ENCODE measurements around the gene CYB561.

CYB561 gene

DNA sequence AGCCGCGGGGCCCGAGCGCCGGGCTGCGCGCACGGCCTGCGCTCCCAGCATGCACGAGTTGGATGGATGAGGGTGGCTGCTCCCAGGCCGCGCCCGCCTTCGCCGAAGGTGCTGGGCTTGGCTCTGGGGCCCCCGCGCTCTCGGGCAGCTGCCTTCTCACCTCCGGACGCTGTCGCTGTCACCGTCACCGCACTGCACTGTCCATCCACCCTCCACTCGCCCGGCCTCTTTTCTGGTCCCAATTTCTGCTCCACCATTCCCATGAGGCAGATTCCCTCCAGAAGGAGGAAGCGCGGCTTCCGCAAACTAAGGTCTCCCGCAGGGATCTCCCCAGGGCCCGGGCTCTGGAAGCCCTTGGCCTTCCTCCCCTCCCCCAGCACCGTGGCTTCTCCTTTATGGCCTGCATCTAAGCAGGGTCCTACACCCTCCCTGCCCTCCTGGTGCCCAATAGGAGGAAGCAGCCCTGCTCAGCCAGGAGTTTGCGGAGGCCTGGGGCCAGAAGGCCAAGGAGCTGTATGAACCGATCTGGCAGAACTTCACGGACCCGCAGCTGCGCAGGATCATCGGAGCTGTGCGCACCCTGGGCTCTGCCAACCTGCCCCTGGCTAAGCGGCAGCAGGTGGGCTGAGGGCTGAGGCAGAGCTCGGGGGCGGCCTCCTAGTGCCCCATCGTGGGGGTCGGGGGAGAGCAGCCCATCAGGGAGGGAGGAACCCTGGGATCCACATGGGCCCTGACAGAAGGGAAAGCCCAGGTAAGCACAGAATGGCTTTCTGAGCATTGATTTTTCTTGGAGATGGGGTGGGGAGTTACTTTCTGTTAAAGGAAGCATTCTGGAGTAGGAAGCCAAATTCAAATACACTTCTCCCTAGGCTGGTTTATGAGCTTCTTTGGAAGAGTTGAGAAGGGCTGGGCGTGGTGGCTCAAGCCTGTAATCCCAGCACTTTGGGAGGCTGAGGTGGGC, 31.7 kb upstream of the CYB561 start (continued):
- TF ChIP-seq, protein P1, sequence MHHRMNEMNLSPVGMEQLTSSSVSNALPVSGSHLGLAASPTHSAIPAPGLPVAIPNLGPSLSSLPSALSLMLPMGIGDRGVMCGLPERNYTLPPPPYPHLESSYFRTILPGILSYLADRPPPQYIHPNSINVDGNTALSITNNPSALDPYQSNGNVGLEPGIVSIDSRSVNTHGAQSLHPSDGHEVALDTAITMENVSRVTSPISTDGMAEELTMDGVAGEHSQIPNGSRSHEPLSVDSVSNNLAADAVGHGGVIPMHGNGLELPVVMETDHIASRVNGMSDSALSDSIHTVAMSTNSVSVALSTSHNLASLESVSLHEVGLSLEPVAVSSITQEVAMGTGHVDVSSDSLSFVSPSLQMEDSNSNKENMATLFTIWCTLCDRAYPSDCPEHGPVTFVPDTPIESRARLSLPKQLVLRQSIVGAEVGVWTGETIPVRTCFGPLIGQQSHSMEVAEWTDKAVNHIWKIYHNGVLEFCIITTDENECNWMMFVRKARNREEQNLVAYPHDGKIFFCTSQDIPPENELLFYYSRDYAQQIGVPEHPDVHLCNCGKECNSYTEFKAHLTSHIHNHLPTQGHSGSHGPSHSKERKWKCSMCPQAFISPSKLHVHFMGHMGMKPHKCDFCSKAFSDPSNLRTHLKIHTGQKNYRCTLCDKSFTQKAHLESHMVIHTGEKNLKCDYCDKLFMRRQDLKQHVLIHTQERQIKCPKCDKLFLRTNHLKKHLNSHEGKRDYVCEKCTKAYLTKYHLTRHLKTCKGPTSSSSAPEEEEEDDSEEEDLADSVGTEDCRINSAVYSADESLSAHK (tag by site-specific recombination; IDR thresholded peaks at IDR 0.05), result 0 out of 2 replicates have a peak, but pooled peaks have one; percentile 29
- TF ChIP-seq ZNF138 (tag by site-specific recombination; IDR thresholded peaks at IDR 0.05; ENCODE audit: borderline replicate concordance) (no peak), ZNF394 (tag by site-specific recombination; IDR thresholded peaks at IDR 0.05; ENCODE audit: borderline replicate concordance) (peak; percentile 36; the same call in 1 of the 2 replicates), ZNF585B (tag by site-specific recombination; IDR thresholded peaks at IDR 0.05) (0 out of 2 replicates have a peak, but pooled peaks have one; percentile 3), ZIC2 (tag by site-specific recombination; IDR thresholded peaks at IDR 0.05) (peak; percentile 90), PATZ1 (tag by site-specific recombination; IDR thresholded peaks at IDR 0.05) (peak; percentile 74), OSR2 (tag by site-specific recombination; IDR thresholded peaks at IDR 0.05) (peak; percentile 24; the same call in 1 of the 2 replicates), ZNF2 (tag by site-specific recombination; IDR thresholded peaks at IDR 0.05) (peak; percentile 57; the same call in 1 of the 2 replicates), IKZF3 (tag by site-specific recombination; IDR thresholded peaks at IDR 0.05) (peak; percentile 42; the same call in 1 of the 2 replicates), ZNF10 (tag by site-specific recombination; IDR thresholded peaks at IDR 0.05) (0 out of 2 replicates have a peak, but pooled peaks have one; percentile 12), BCL11A (tag by site-specific recombination; IDR thresholded peaks at IDR 0.05; ENCODE audit: low read depth) (0 out of 2 replicates have a peak, but pooled peaks have one; percentile 30), SP3 (tag by site-specific recombination; IDR thresholded peaks at IDR 0.05) (peak; percentile 39; the same call in 1 of the 2 replicates), ZNF121 (tag by site-specific recombination; IDR thresholded peaks at IDR 0.05) (0 out of 2 replicates have a peak, but pooled peaks have one; percentile 8), ZNF76 (tag by site-specific recombination; IDR thresholded peaks at IDR 0.05; ENCODE audit: borderline replicate concordance, low read depth) (peak; percentile 88), ZXDB (tag by site-specific recombination; IDR thresholded peaks at IDR 0.05) (peak; percentile 39; the same call in 1 of the 2 replicates)
- TF ChIP-seq, protein P2, sequence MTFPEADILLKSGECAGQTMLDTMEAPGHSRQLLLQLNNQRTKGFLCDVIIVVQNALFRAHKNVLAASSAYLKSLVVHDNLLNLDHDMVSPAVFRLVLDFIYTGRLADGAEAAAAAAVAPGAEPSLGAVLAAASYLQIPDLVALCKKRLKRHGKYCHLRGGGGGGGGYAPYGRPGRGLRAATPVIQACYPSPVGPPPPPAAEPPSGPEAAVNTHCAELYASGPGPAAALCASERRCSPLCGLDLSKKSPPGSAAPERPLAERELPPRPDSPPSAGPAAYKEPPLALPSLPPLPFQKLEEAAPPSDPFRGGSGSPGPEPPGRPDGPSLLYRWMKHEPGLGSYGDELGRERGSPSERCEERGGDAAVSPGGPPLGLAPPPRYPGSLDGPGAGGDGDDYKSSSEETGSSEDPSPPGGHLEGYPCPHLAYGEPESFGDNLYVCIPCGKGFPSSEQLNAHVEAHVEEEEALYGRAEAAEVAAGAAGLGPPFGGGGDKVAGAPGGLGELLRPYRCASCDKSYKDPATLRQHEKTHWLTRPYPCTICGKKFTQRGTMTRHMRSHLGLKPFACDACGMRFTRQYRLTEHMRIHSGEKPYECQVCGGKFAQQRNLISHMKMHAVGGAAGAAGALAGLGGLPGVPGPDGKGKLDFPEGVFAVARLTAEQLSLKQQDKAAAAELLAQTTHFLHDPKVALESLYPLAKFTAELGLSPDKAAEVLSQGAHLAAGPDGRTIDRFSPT (tag by site-specific recombination; IDR thresholded peaks at IDR 0.05), result peak; percentile 45; the same call in 1 of the 2 replicates
- TF ChIP-seq, protein P3, sequence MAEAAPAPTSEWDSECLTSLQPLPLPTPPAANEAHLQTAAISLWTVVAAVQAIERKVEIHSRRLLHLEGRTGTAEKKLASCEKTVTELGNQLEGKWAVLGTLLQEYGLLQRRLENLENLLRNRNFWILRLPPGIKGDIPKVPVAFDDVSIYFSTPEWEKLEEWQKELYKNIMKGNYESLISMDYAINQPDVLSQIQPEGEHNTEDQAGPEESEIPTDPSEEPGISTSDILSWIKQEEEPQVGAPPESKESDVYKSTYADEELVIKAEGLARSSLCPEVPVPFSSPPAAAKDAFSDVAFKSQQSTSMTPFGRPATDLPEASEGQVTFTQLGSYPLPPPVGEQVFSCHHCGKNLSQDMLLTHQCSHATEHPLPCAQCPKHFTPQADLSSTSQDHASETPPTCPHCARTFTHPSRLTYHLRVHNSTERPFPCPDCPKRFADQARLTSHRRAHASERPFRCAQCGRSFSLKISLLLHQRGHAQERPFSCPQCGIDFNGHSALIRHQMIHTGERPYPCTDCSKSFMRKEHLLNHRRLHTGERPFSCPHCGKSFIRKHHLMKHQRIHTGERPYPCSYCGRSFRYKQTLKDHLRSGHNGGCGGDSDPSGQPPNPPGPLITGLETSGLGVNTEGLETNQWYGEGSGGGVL (tag by site-specific recombination; IDR thresholded peaks at IDR 0.05), result peak; percentile 19; the same call in 1 of the 2 replicates
